Sciatic nerve (tissue), 2 donors: ENCODE measurements around the gene PTGDR2. TPM values are rescaled to one million over a fixed set of nuclear protein-coding genes. Genes with fewer than 3 reads are reported as not detected.

Experiments used
- ATAC-seq: fragments of 200-7000 bp; cut with Tn5 transposase; one replicate; pipeline ENCODE4 v1.9.1; 2020; ENCODE audit warnings: mild to moderate bottlenecking, moderate library complexity
- DNase-seq: peaks from one replicate; pipeline ENCODE4 v3.0.0-alpha.2; 2020; ENCODE audit warnings: low spot score
- intact Hi-C: fragments of 100-400 bp; cut with DNase I; formaldehyde crosslinking; loops from one replicate; pipeline ENCODE4 v1.14.2; 2022
- total RNA-seq: library from RNA; stranded (reverse); fragmentation: NEBNext Ultra II Directional; extraction: Animal tissue kit (Norgen Biotek cat#: 25700); gene quantifications from one replicate; pipeline ENCODE4 v1.2.1, GENCODE V29; 2021
- donor health status: DM: no; HTN: no; CAD: no.
- donor health status: DM: no; HTN: no; CAD: no.

PTGDR2 gene
- total RNA-seq, 1 donor from 2014 or later, result 1.1 TPM

- DNase-seq (no peak), ATAC-seq (no peak)
- intact Hi-C loops, result no loop called here
Measured at GRCh38 chr11:60875366-60876167, 19.8 kb upstream of the PTGDR2 start.

- ATAC-seq (no peak), DNase-seq (peak; percentile 60)
- intact Hi-C loops, result no loop called here
Measured at GRCh38 chr11:60874421-60875365, 18.9 kb upstream of the PTGDR2 start.

- intact Hi-C loops, result no loop called here
Measured at GRCh38 chr11:60873533-60873932, 17.8 kb upstream of the PTGDR2 start.

GRCh38 chr11:60872961-60873524 lies 17.3 kb upstream of the PTGDR2 start:
- DNase-seq, result no peak
- intact Hi-C loops, result no loop called here
- no peak for ATAC-seq

More at GRCh38 chr11:60873533-60873932, 17.8 kb upstream of the PTGDR2 start:
- no peak for DNase-seq
- ATAC-seq, result no peak

GRCh38 chr11:60872124-60872960 lies 16.6 kb upstream of the PTGDR2 start:
- peak; percentile 89 for ATAC-seq
- DNase-seq, result no peak
- intact Hi-C loops, result no loop called here

- peak; percentile 45 for DNase-seq
- intact Hi-C loops, result no loop called here
Measured at GRCh38 chr11:60871378-60872061, 15.8 kb upstream of the PTGDR2 start.

GRCh38 chr11:60870733-60871377 lies 15.1 kb upstream of the PTGDR2 start:
- intact Hi-C loops, result no loop called here
- ATAC-seq, result no peak
- DNase-seq, result peak; percentile 25

More at GRCh38 chr11:60871378-60872061, 15.8 kb upstream of the PTGDR2 start:
- peak; percentile 29 for ATAC-seq

GRCh38 chr11:60870276-60870675 lies 14.5 kb upstream of the PTGDR2 start:
- intact Hi-C loops, result no loop called here
- no peak for ATAC-seq
- peak; percentile 25 for DNase-seq

- DNase-seq (peak; percentile 45), ATAC-seq (no peak)
- intact Hi-C loops, result no loop called here
Measured at GRCh38 chr11:60869451-60869825, 13.7 kb upstream of the PTGDR2 start.

GRCh38 chr11:60868682-60869450 lies 13.1 kb upstream of the PTGDR2 start:
- intact Hi-C loops, result no loop called here
- ATAC-seq (no peak), DNase-seq (peak; percentile 39)

GRCh38 chr11:60867871-60868681 lies 12.3 kb upstream of the PTGDR2 start:
- intact Hi-C loops, result no loop called here
- ATAC-seq (no peak), DNase-seq (peak; percentile 26)

- peak; percentile 75 for ATAC-seq
- peak; percentile 59 for DNase-seq
- intact Hi-C loops, result no loop called here
Measured at GRCh38 chr11:60866911-60867870, 11.4 kb upstream of the PTGDR2 start, which contains the start of gene ZP1. ZP1 (plus strand) TSS chr11:60867542; CDS start chr11:60867562, 20 bp downstream.

- DNase-seq (peak; percentile 18), ATAC-seq (no peak)
- intact Hi-C loops, result no loop called here
Measured at GRCh38 chr11:60864856-60865513, 9.2 kb upstream of the PTGDR2 start.
